Activated CD8-positive, alpha-beta T cell treated with anti-CD3 and anti-CD28 coated beads, Interleukin-2, amount 10 ng/mL, durations not matched to agents 7 days and 5 days (primary cell): Measurements from ENCODE around the gene GLG1. TPM values are rescaled to one million over a fixed set of nuclear protein-coding genes. Genes with fewer than 3 reads are reported as not detected.
"Not testable (repeated sequence)": the region's sequence is repeated elsewhere in the genome, so short reads cannot be mapped to it uniquely, and the experiment has no call there.

Experiments
- ATAC-seq: fragments of 150-1000 bp; cut with Tn5 transposase; one replicate; pipeline ENCODE4 v1.10.0; 2021; ENCODE audit warnings: moderate library complexity
- CTCF ChIA-PET: fragments of 350-600 bp; sonication (Branson Sonifier 250); formaldehyde crosslinking; loops from one replicate; lab custom pipeline; 2021; ENCODE audit warnings: antibody characterized with exemption; lab: Charles Lee
- POLR2A ChIA-PET: fragments of 350-600 bp; sonication (Branson Sonifier 250); formaldehyde crosslinking; loops from one replicate; lab custom pipeline; 2021; ENCODE audit warnings: antibody characterized with exemption; lab: Charles Lee
- DNase-seq: peaks from one replicate; pipeline ENCODE4 v3.0.0-alpha.2; 2020
- H3K27ac Mint-ChIP-seq: one replicate; pipeline ENCODE4 v1.8.0; 2021; ENCODE audit warnings: mild to moderate bottlenecking, mixed read lengths
- H3K27me3 Mint-ChIP-seq: one replicate; pipeline ENCODE4 v1.8.0; 2021; ENCODE audit warnings: low read depth, mixed read lengths
- H3K36me3 Mint-ChIP-seq: one replicate; pipeline ENCODE4 v1.8.0; 2021; ENCODE audit warnings: low read depth, mixed read lengths
- H3K4me1 Mint-ChIP-seq: one replicate; pipeline ENCODE4 v1.8.0; 2021; ENCODE audit warnings: low read depth, mixed read lengths
- H3K4me3 Mint-ChIP-seq: one replicate; pipeline ENCODE4 v1.8.0; 2021; ENCODE audit warnings: mild to moderate bottlenecking, mixed read lengths
- H3K9me3 Mint-ChIP-seq: one replicate; pipeline ENCODE4 v1.8.0; 2022; ENCODE audit warnings: mixed read lengths; ENCODE audit not compliant: insufficient read depth
- total RNA-seq, 2 experiments: library from RNA; stranded (reverse); gene quantifications; one replicate each; pipeline ENCODE4 v1.2.3, GENCODE V29; 2021

GLG1 gene
- total RNA-seq, 2 experiments from 2014 or later, result 110 to 112 TPM

DNA sequence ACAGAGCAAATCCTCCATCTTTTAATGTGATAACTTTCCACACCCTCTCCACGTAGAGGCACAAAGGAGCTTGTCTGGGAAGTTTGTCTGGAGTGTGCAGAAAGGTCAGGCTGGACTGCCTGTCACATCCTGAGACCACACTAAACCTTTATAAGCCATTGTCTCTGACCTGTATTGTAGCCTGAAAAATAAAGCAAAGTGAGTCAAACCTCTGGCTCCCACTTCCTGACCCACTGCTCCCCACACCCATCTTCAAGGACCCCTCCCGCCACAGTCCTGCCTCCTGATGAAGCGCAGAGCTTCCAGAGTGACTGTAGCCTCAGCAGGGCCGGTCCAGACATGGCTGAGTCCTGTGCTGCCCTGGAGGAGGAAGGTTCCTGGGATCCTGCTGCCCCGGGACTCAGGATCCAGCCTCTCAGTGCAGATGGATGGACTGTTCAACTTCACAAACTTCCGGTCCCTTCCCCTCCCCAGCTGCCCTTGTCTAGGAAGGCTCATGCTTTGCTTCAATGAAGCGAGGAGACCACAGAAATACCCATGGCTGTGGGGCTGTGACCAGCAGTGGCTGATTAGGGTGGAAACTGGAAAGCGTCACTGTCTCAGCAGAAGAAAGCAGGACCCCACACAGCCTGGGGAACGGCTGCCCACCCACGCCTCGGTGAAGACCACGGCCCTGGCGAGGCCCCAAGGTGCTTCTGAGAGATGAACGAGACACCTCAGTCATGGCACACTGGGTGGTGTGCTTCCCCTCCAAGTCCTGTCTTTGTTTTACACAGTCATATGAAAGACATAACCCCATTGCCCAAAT, 154.8 kb downstream of the GLG1 start:
- peaks cover 21% of the 10 kb centered on the region for H3K4me1 Mint-ChIP-seq
- ChIA-PET POLR2A (no interaction called here), CTCF (no interaction called here)
- peak overlapping the region; percentile 33 for H3K27ac Mint-ChIP-seq
- no peaks in the 10 kb centered on the region for H3K27me3 Mint-ChIP-seq
- DNase-seq (no peak), ATAC-seq (no peak)
- H3K4me3 Mint-ChIP-seq, result no peak overlapping the region
- H3K36me3 Mint-ChIP-seq, result peaks cover 63% of the 10 kb centered on the region
- no peaks in the 10 kb centered on the region for H3K9me3 Mint-ChIP-seq

DNA sequence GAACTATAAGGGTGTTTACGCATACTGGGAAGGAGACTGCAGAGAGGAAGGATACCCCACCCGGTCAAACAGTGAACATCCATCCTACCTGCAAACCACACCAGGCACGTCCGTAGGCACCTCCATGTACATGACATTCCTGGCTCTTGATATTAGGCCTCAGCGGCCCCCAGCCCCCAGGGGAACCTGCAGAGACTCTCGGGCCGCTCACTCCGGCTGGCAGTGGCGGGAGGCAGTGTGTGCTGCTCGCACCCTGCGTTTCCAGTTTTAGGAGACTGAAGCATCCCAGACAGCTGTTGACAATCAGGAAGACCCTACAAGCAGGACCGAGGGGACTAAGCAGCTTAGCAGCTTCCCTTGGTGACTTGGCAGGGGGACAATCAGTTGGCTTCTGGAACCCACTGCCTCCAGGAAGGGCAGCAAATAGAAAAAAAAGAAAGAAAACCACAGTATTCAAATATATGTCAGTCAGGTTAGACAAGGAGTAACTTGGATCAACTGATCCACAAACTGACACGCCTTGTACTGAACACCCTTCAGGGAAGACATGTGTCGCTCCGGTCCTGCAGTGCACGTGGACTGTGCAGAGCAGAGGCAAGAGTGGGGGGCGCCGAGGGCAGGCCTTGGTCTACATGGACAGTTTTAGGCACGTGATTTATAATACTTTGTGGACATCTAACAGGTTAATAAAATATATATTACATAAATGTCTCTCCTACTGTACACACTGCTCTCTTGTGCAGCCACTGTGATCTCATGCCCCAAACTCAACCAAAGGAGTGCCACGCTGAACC, 155.8 kb downstream of the GLG1 start:
- Mint-ChIP-seq H3K4me1 (peaks cover 28% of the 10 kb centered on the region), H3K9me3 (no peaks in the 10 kb centered on the region), H3K27ac (no peak overlapping the region)

DNA sequence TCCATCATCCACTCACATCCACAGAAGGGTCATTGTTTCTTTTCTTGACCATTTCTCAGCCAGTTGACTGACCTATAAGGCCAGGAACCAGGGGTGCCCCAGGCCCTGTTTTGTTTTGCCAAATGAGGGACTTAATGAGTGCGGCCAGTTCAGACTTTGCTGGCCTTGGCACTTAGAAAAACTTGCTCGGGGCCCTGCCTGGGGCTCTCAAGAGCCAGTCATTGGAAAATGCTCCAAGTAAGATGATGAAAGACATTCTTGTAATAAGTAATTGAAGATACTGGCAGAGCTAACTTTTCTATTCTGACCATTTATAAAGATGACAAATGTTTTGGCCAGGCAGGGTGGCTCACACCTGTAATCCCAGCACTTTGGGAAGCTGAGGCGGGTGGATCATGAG, 156.7 kb downstream of the GLG1 start:
- Mint-ChIP-seq H3K4me1 (peaks cover 28% of the 10 kb centered on the region), H3K36me3 (peaks cover 51% of the 10 kb centered on the region), H3K27ac (no peak overlapping the region), H3K4me3 (no peak overlapping the region), H3K9me3 (no peaks in the 10 kb centered on the region), H3K27me3 (no peaks in the 10 kb centered on the region)
- DNase-seq (no peak), ATAC-seq (no peak)
- CTCF ChIA-PET, result no interaction called here
- POLR2A ChIA-PET, result no interaction called here

More for the DNA sequence above, 155.8 kb downstream of the GLG1 start:
- POLR2A ChIA-PET, result no interaction called here
- Mint-ChIP-seq H3K36me3 (peaks cover 60% of the 10 kb centered on the region), H3K27me3 (no peaks in the 10 kb centered on the region), H3K4me3 (no peak overlapping the region)
- CTCF ChIA-PET, result no interaction called here
- DNase-seq (no peak), ATAC-seq (no peak)

DNA sequence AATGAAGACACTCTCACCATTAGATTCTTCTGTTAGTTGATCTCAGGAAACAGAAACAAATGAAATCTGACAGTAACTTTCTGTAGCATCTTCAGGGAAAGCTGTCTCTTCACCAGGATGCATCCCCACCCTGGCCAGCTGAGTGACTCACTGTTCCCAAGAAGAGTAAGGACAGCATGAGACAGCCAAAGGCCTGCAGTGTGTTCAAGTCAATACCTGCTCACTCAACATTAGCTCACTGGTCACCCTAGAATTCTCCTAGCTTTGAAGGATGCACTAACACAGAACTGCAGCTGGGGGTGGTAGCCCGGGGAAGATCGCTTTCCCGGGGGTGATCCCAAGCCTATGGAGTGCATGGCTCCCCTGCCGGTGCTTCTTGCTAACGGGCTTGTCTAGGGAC, 157.4 kb downstream of the GLG1 start:
- no peak overlapping the region for H3K27ac Mint-ChIP-seq
- H3K27me3 Mint-ChIP-seq, result no peaks in the 10 kb centered on the region
- ATAC-seq, result no peak
- DNase-seq, result no peak
- POLR2A ChIA-PET, result no interaction called here
- H3K4me1 Mint-ChIP-seq, result peaks cover 28% of the 10 kb centered on the region
- CTCF ChIA-PET, result interaction anchor here (0.9 kb wide), 1 partner anchor 147 kb away, joined by 3 read pairs; no protein-coding TSS in a partner anchor
- H3K9me3 Mint-ChIP-seq, result no peaks in the 10 kb centered on the region
- no peak overlapping the region for H3K4me3 Mint-ChIP-seq
- peaks cover 47% of the 10 kb centered on the region for H3K36me3 Mint-ChIP-seq

DNA sequence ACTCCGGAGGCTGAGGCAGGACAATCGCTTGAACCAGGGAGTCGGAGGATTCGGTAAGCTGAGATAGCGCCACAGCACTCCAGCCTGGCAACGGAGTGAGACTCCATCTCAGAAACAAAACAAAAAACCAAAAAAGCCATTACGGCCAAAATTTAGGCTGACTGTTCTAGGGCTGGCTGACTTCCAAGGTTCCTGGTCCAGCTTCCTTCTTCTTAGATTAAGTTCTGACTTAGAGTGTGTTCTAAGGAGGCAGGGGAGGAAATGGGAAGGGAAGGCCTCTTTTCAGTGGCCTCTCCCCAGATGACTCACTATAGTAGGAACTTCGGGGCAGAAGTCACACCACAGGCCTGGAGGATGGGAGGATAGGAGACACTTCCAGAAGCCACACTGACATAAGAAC, 157.9 kb downstream of the GLG1 start:
- no peaks in the 10 kb centered on the region for H3K9me3 Mint-ChIP-seq
- ATAC-seq (no peak), DNase-seq (no peak)
- no peaks in the 10 kb centered on the region for H3K27me3 Mint-ChIP-seq
- H3K27ac Mint-ChIP-seq, result no peak overlapping the region
- no peak overlapping the region for H3K4me3 Mint-ChIP-seq
- ChIA-PET CTCF (interaction anchor here (0.9 kb wide), 1 partner anchor 146 kb away, joined by 3 read pairs; no protein-coding TSS in a partner anchor), POLR2A (no interaction called here)
- H3K4me1 Mint-ChIP-seq, result peaks cover 28% of the 10 kb centered on the region
- peaks cover 47% of the 10 kb centered on the region for H3K36me3 Mint-ChIP-seq

DNA sequence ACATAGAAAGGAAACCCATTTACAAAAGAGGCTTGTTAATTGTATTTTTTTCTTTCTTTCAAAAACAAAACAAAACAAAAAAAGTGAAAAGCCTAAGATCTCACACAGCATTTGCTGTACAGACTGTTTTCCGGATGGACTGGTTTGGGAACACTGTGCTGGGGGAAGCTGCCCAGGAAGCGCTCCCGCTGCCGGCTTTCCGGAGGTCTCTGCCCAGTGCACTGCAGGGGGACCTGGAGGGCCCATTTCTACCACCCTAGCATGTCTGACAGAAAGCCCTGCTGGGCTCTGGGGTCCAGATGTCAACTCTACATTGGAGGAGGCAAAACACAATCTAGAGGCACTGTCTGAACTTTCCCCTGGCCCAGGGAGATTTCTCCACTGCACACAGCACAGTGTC, 159.3 kb downstream of the GLG1 start:
- DNase-seq (no peak), ATAC-seq (no peak)
- Mint-ChIP-seq H3K4me1 (peaks cover 31% of the 10 kb centered on the region), H3K27ac (peak overlapping the region; percentile 76), H3K4me3 (no peak overlapping the region), H3K36me3 (peaks cover 44% of the 10 kb centered on the region), H3K27me3 (no peaks in the 10 kb centered on the region), H3K9me3 (no peaks in the 10 kb centered on the region)
- POLR2A ChIA-PET, result no interaction called here
- CTCF ChIA-PET, result no interaction called here

DNA sequence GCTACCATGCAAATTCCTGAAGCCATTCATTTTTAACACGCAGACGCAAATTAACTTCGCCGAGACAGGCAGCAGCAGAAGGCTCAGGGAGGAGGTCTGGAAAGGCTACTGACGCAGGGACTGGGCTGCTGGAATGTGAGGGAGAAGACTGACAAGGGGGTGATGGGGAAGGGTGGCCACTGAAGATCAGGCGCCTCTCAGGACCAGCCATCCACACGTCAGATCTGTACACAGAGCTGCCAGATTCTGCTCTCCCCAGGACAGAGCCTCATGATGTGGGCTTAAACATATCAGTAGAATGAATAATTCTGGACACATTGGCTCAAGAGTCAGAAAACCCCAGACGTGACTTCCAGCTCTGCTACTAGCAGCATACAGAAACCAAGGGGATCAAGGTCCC, 160.0 kb downstream of the GLG1 start:
- POLR2A ChIA-PET, result no interaction called here
- peak overlapping the region; percentile 4 for H3K27ac Mint-ChIP-seq
- ATAC-seq (no peak), DNase-seq (no peak)
- peaks cover 34% of the 10 kb centered on the region for H3K4me1 Mint-ChIP-seq
- H3K36me3 Mint-ChIP-seq, result peaks cover 39% of the 10 kb centered on the region
- H3K9me3 Mint-ChIP-seq, result no peaks in the 10 kb centered on the region
- no peaks in the 10 kb centered on the region for H3K27me3 Mint-ChIP-seq
- H3K4me3 Mint-ChIP-seq, result no peak overlapping the region
- CTCF ChIA-PET, result no interaction called here

DNA sequence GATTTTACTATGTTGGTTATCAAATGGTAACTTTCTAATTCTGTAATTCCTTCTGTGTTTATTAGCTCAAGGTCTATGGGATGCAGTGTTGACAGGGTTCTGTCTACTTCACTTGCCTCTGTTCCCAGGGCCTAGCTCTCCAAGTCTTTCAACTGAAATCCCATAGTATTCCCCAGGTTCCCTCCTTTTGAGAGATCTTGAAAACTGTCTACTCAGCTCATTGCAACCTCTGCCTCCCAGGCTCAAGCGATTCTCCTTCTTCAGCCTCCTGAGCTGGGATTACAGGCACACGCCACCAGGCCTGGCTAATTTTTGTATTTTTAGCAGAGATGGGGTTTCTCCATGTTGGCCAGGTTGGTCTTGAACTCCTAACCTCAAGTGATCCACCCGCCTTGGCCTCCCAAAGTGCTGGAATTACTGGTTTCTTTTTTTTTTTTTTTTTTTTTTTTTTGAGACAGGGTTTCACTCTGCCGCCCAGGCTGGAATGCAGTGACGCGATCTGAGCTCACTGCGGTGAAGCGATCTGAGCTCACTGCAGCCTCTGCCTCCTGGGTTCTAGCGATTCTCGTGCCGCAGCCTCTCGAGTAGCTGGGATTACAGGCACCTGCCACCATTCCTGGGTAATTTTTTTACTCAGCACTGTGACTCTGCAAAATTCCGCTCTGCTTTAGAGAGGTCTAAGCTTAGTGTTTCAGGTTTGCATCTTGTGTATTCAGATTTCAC, 163.1 kb downstream of the GLG1 start:
- H3K4me3 Mint-ChIP-seq, ATAC-seq, H3K27me3 Mint-ChIP-seq, H3K9me3 Mint-ChIP-seq, CTCF ChIA-PET, POLR2A ChIA-PET, DNase-seq, H3K27ac Mint-ChIP-seq: not testable (repeated sequence)
- Mint-ChIP-seq H3K4me1 (peaks cover 47% of the 10 kb centered on the region), H3K36me3 (peaks cover 42% of the 10 kb centered on the region)

DNA sequence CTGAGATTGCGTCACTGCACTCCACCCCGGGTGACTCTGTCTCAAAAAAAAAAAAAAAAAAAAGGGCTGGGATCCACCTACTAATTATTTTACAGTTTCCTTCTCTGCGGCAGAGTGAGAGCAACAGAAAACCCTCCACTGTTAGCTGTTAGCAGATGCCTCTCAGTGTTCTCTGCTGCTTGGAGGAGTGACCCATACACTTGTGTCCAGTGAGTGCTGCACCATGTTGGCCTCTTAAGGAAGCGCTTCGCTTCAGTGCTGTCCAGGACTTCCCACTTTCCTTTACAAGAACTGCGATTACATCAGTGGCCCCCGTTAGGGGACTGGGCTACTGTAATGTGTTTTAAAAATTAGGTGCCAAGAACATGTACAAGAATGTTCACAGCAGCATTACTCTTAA, 167.2 kb downstream of the GLG1 start:
- Mint-ChIP-seq H3K9me3 (no peaks in the 10 kb centered on the region), H3K4me3 (no peak overlapping the region), H3K36me3 (peaks cover 37% of the 10 kb centered on the region), H3K4me1 (peaks cover 44% of the 10 kb centered on the region), H3K27ac (peak overlapping the region; percentile 89), H3K27me3 (no peaks in the 10 kb centered on the region)
- ChIA-PET POLR2A (no interaction called here), CTCF (interaction anchor here (1.5 kb wide), 1 partner anchor 54 kb away, joined by 3 read pairs; no protein-coding TSS in a partner anchor)
- ATAC-seq (no peak), DNase-seq (no peak)

DNA sequence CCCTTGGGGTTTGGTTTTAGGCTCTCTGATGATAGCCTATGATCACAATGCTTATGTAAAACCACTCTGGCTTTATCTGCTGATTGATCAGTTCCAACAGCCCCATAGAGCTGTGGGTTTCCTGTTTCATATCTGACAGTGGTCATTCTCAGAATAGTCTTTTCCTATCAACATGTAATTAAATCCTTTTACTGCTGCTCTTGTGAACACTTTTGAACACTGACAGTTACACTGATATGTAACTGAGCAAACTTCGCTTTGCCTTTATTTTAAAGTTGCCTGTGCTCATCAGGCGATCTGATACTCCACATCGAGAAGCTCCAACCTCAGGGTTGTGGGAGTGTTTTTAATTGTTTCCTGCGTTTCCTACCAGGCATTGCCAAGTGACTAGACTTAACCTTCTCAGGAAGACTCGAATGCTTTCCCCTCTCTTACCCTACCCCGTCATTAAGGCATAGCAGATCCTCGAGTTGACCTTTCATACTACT, 168.4 kb downstream of the GLG1 start:
- Mint-ChIP-seq H3K36me3 (peaks cover 36% of the 10 kb centered on the region), H3K4me1 (peaks cover 43% of the 10 kb centered on the region), H3K27me3 (no peaks in the 10 kb centered on the region), H3K27ac (peak overlapping the region; percentile 89), H3K9me3 (no peaks in the 10 kb centered on the region), H3K4me3 (peak overlapping the region; percentile 53)
- ChIA-PET CTCF (interaction anchor here (1.5 kb wide), 1 partner anchor 55 kb away, joined by 3 read pairs; no protein-coding TSS in a partner anchor), POLR2A (interaction anchor here (0.6 kb wide), 1 partner anchor 259 kb away, joined by 4 read pairs; no protein-coding TSS in a partner anchor)
- ATAC-seq (peak; percentile 95), DNase-seq (peak; percentile 66)

DNA sequence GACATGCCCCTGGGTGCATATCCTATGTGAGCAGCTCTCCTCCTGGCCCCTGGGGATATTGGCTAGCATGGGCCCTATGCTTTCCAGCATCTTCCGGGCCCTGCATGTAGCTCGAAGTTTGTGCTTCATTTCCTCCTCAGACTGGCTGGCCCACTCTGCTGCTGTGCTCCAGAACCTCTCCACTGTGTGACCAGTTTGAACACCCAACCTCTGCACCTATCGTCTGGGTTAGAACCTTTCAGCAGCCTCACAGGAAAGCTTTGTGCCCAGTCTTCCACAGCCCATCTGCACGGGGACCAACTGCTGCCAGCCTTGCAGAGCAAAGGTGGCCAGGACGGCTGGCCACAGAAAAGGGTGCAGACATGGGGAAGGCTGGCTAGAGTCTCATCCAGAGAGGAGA, 175.4 kb downstream of the GLG1 start:
- ATAC-seq (no peak), DNase-seq (no peak)
- H3K36me3 Mint-ChIP-seq, result peaks cover 2% of the 10 kb centered on the region
- ChIA-PET POLR2A (no interaction called here), CTCF (interaction anchor here (0.9 to 1.8 kb wide), 2 partner anchors 122 to 125 kb away, joined by 3 to 5 read pairs; no protein-coding TSS in a partner anchor)
- no peak overlapping the region for H3K27ac Mint-ChIP-seq
- H3K4me1 Mint-ChIP-seq, result peaks cover 11% of the 10 kb centered on the region
- H3K4me3 Mint-ChIP-seq, result no peak overlapping the region
- H3K27me3 Mint-ChIP-seq, result no peaks in the 10 kb centered on the region
- H3K9me3 Mint-ChIP-seq, result no peaks in the 10 kb centered on the region
